GM12801 (cell line): ENCODE measurements around the gene MRPL27.

ENCODE experiments used
- CTCF ChIP-seq: IDR thresholded peaks from one replicate; pipeline ENCODE4 v1.5.1; 2011; ENCODE audit warnings: control low read depth; ENCODE audit not compliant: insufficient read length; ENCODE audit errors: extremely low read depth

Gene MRPL27

GRCh38 chr17:50349243-50349600 is 23.8 kb downstream of the MRPL27 start:
- no peak for TF ChIP-seq CTCF

- TF ChIP-seq CTCF, result no peak
Measured at GRCh38 chr17:50348522-50349242, 24.3 kb downstream of the MRPL27 start.

GRCh38 chr17:50347894-50348291 is 25.1 kb downstream of the MRPL27 start:
- no peak for TF ChIP-seq CTCF

DNA sequence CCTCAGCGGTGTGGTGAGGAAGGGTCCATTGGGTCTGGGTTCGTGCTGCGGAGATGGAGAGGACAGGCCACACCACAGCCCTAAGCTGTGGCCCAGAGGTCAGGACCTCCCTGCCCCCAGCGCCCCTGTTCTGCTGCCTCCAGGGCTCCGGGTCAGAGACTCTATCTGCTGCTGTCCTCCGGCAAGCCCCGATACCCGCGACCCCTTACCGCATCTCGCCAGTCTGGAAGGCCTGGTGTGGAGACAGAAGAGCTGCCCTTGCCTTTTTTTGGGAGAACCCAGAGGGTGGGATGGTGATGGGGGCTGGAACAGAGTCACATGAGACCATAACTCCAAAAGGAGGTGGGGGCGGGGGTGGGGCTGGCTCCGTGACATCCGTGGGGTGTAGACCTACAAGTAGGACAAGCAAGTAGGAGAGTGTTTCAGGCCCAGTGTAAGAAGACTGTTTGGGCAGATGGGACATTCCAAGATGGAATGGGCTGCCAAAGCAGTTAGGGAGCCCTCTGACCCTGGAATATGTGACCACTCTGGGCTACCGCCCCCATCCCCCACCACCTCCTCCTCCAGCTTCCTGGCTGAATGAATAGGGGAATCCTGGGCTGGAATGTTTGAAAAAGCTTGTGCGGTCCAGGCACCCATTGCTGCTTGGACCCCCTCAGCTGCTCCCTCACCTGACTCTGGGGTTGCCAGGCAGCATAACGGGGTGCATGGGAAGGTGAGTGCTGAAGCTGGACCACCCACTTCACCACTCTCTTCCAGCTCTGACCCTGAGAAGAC is 25.7 kb downstream of the MRPL27 start:
- TF ChIP-seq CTCF, result no peak

DNA sequence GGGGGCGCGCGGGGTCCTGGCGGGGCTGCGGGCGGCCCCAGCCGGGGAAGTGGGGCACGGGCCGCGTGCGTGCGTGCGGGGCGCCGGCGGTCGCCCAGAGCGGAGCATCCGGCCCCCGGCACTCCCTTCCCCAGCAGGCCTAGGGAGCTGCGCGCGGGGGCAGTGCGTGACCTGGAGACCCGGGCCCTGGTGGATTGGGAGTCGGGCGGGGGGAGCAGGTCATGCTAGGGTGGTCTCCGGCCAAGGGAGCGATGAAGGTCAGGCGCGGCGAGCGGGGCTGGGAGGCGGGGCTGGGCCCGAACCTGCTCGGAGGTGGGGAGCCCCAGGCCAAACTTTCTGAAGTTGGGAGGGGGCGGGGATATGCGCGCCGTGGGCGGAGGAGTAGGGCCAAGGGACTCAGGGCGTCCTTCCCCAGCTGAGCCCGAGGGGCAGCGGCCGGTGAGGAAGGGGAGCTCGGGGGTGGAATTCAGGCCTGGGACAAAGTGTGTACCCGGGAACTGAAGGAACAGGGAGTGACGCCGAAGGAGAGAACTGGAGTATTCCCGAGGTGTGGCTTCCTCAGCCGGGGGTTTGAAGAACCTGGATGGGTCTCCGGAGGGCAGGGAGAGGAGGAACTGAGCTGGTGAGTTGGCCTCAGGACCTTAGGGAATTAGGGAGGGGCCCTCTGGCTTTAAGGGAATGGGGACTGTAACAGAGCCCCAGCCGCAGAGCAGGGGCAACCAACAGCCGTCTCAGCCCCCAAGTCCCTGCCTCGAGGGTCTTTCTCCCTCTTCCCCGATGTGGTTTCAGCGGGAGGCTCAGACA is 26.5 kb downstream of the MRPL27 start:
- no peak for TF ChIP-seq CTCF

GRCh38 chr17:50345432-50346312 is 27.3 kb downstream of the MRPL27 start, which contains the start of gene XYLT2:
XYLT2 (plus strand) TSS chr17:50346126; CDS start chr17:50346141, 15 bp downstream.
- TF ChIP-seq CTCF, result no peak
